Measurements from ENCODE around the gene PSMD3.

The PSMD3 gene

GRCh38 chr17:40025559-40025958, 45.0 kb downstream of the PSMD3 start:
- in situ Hi-C loops (cut with MboI; ENCODE audit: low pct_unique_long_range_greater_than_20kb, low sequenced_read_pairs, unreplicated experiment): no loop called here
- TF ChIP-seq, protein P1, sequence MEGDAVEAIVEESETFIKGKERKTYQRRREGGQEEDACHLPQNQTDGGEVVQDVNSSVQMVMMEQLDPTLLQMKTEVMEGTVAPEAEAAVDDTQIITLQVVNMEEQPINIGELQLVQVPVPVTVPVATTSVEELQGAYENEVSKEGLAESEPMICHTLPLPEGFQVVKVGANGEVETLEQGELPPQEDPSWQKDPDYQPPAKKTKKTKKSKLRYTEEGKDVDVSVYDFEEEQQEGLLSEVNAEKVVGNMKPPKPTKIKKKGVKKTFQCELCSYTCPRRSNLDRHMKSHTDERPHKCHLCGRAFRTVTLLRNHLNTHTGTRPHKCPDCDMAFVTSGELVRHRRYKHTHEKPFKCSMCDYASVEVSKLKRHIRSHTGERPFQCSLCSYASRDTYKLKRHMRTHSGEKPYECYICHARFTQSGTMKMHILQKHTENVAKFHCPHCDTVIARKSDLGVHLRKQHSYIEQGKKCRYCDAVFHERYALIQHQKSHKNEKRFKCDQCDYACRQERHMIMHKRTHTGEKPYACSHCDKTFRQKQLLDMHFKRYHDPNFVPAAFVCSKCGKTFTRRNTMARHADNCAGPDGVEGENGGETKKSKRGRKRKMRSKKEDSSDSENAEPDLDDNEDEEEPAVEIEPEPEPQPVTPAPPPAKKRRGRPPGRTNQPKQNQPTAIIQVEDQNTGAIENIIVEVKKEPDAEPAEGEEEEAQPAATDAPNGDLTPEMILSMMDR (IDR thresholded peaks at IDR 0.05; ENCODE audit: extremely low read depth, insufficient read depth, missing control alignments): no peak
- no peak for DNase-seq (ENCODE audit: low spot score)

GRCh38 chr17:40025991-40026815, 45.6 kb downstream of the PSMD3 start:
- DNase-seq (ENCODE audit: low spot score): no peak
- in situ Hi-C loops (cut with MboI; ENCODE audit: low pct_unique_long_range_greater_than_20kb, low sequenced_read_pairs, unreplicated experiment): no loop called here
- TF ChIP-seq, protein P1 (IDR thresholded peaks at IDR 0.05; ENCODE audit: extremely low read depth, insufficient read depth, missing control alignments): no peak

GRCh38 chr17:40026816-40027613, 46.4 kb downstream of the PSMD3 start:
- in situ Hi-C loops (cut with MboI; ENCODE audit: low pct_unique_long_range_greater_than_20kb, low sequenced_read_pairs, unreplicated experiment): no loop called here
- DNase-seq (ENCODE audit: low spot score): peak; percentile 91
- TF ChIP-seq, protein P1 (IDR thresholded peaks at IDR 0.05; ENCODE audit: extremely low read depth, insufficient read depth, missing control alignments): peak; percentile 89

DNA sequence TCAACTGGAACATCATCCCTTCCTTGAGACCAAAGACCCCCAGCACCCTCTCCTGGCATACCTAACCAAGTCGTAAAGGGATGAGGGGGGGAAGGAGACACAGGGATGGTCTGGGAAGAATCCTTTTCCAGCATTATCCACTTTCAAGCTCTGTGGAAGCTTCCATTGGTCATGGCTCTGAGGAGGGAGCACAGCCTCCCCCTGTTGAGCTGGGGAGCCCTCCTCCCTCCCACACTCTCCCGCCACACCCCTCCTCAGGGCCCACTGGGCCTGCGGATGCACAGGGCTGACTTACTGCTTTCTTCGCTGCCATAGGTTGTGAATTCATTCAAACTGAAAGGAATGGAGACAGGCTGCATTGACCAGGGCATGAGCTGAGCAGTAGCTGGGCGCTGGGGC, 47.0 kb downstream of the PSMD3 start:
- in situ Hi-C loops (cut with MboI; ENCODE audit: low pct_unique_long_range_greater_than_20kb, low sequenced_read_pairs, unreplicated experiment): no loop called here
- TF ChIP-seq, protein P1 (IDR thresholded peaks at IDR 0.05; ENCODE audit: extremely low read depth, insufficient read depth, missing control alignments): no peak
- no peak for DNase-seq (ENCODE audit: low spot score)

- in situ Hi-C loops (cut with MboI; ENCODE audit: low pct_unique_long_range_greater_than_20kb, low sequenced_read_pairs, unreplicated experiment): no loop called here
- TF ChIP-seq, protein P1 (IDR thresholded peaks at IDR 0.05; ENCODE audit: extremely low read depth, insufficient read depth, missing control alignments): no peak
- no peak for DNase-seq (ENCODE audit: low spot score)
These were observed 48.0 kb downstream of the PSMD3 start for GRCh38 chr17:40028595-40028994.

- TF ChIP-seq, protein P1 (IDR thresholded peaks at IDR 0.05; ENCODE audit: extremely low read depth, insufficient read depth, missing control alignments): no peak
- no peak for DNase-seq (ENCODE audit: low spot score)
- in situ Hi-C loops (cut with MboI; ENCODE audit: low pct_unique_long_range_greater_than_20kb, low sequenced_read_pairs, unreplicated experiment): no loop called here
These were observed 51.1 kb downstream of the PSMD3 start for GRCh38 chr17:40031706-40032105.

Measured in GM13977 (cell line).